Measurements from ENCODE around the gene CDC34.

Gene CDC34

DNA sequence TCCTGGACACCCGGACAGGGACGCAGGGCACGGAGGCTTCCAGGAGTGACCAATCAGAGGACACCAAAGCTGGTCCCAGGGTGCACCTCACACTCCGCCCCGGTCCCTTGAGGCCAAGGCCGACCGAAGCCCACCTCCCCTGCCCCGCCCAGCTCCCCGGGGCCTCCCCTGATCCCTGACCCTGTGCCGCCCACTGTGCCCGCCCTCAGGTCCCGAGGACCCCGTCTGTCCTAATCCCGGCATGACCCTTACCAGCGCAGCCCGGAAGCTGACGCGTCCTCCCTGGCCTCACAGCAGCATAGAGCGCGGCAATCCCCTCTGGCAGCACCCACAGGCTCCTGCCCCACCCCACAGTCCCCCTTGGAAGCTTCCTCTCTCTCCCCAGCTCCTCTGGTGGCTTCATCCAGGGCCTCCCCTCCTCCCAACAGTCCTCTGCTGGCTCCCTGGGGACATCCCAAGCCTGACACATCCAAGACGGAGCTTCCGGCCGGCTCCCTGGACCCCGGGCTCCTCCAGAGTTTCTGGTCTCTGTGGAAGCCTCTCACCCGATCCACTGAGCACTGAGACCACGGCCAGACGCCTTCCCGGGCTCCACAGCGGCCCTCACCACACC, 7.4 kb upstream of the CDC34 start:
- peak; percentile 55 for DNase-seq

DNA sequence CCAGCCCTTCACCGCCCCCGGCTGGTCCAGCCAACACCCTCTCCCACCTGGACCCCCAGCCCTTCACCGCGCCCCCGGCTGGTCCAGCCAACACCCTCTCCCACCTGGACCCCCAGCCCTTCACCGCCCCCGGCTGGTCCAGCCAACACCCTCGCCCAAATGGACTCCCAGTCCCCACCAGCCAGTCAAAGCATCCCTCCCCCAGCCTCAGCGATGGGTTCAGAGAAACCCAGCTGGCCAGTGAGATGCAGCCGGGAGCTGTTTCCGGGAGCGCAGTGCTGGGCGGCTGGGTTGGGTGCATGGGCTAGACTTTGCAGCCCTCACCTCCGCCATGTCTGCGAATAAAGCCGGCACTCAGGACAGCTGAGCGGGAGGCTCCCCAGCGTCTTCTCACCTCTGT, 6.5 kb upstream of the CDC34 start:
- DNase-seq, result no peak

DNA sequence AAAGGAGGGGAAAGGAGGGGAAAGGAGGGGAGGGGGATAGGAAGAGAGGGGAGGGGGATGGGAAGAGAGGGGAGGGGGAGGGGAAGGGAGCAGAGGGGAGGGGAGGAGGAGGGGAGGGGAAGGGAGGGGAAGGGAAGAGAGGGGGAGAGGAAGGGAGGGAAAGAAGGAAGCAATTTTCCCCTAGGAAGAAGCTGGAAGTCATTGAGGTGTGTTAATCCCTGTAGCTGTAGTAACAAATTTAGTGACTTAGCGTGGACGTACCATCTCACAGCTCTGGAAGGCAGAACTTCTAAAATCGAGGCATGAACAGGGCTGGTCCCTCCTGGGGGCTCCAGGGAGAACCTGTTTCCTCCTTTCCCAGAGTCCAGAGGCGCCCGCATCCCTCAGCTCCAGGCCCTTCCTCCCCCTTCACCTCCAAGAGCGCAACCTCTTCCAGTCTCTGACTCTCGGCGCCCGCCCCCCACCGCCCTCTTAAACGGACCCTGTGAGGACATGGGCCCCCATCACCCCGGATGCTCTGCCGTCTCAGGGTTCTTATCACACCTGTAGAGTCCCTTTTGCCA, 5.6 kb upstream of the CDC34 start:
- no peak for DNase-seq

DNA sequence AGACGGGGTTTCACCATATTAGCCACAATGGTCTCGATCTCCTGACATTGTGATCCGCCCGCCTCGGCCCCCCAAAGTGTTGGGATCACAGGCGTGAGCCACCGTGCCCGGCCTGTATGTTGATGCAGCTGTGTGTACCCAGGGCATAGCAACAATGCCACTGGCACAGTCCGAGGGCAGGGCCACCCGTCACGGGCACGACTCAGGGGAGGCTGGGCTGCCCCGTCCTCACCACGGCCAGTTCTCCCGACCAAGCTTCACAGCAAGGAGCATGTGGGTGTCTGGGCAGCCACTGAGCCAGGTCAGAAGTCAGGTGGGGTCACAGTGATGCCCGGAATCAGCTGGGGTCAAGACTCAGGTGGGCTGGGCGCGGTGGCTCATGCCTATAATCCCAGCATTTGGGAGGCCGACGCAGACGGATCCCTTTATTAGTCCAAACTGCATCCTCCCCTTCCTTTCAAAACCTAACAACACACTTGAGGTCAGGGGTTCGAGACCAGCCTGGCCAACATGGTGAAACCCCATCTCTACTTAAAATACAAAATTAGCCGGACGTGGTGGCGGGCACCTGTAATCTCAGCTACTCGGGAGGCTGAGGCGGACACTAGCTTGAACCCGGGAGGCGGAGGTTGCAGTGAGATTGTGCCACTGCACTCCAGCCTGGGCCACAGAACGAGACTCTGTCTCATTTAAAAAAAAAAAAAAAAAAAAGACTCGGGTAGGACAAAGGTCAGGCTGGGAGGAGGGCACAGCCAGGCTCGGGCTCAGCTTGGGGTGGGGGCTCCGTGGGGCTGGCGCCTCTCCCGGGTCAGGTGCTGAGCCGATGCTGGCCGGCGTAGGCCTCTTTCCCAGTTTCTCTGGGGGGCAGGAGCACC, 1.2 kb upstream of the CDC34 start:
- no peak for DNase-seq

DNA sequence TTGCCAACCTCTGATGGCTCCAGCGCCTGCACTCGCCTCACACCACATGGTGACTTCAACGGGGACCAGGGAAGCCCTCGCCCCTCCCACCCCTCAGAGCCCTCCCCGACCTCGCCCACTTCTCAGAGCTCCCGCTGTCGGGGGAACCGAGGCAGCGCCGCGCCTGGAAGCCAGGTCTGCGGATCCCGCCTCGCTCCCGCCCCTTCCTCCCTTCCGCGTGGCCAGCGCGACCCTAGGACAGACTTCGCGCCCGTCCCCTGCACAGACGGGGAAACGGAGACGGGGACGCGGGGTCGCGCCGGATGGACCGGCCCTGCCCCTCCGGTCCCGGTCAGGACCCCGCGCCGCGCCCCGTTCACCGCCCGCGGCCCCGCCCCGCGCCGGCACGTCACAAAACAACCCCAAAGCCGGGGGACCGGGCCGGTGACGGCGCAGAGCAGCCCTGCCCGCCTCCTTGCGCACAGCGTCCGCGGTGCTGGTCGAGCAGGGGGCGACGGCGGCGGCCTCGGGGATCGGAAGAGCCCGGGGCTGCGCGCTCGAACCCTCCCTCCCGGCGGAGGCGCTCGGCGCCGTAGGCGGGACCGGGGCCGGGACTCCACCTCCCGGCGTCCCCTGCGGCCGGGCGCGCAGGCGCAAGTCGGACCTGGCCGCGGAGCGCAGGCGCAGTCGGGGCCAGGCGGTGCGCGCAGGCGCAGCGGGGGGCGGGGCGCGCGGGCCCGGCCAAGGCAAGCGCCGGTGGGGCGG, 379 bp upstream of the CDC34 start:
- DNase-seq, result peak; percentile 89

DNA sequence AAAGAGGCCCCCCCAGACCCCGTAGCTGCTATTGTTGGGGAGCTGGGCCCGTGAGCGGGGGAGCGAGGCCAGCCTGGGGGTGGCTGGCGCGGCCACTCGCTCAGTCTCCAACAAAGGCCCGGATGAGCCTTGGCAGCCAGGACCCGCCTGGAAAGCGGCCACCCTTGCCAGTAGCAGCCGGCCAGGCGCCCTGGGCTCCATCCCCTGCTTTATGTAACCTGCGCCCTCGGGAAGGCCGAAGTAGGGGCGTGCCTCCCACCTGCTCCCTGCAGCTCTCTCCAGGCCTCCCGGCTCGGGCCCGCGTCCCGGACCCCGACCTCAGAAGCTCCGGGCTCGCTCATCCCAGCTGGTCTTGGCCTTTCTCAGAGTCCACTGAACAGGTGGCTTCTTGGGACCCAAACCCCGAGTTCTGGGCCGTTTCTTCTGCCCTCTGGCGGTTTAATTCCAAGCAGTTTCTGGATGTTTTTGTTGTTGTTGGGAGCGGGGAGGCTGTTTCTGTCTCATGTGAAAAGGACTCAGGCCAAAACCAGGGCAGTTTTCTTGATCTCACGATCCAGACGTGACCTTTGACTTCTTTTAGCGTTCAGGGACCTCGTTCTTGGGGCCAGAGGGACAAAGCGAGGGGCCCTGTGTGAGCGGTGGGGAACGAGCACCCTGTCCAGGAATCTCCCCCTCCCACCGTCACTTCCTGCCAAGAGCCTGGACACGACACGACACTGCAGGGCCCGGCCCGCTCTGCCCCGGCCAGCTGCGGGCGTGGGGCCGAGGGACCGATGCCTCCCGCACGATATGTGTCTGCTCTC, 1.2 kb downstream of the CDC34 start:
- peak; percentile 39 for DNase-seq

DNA sequence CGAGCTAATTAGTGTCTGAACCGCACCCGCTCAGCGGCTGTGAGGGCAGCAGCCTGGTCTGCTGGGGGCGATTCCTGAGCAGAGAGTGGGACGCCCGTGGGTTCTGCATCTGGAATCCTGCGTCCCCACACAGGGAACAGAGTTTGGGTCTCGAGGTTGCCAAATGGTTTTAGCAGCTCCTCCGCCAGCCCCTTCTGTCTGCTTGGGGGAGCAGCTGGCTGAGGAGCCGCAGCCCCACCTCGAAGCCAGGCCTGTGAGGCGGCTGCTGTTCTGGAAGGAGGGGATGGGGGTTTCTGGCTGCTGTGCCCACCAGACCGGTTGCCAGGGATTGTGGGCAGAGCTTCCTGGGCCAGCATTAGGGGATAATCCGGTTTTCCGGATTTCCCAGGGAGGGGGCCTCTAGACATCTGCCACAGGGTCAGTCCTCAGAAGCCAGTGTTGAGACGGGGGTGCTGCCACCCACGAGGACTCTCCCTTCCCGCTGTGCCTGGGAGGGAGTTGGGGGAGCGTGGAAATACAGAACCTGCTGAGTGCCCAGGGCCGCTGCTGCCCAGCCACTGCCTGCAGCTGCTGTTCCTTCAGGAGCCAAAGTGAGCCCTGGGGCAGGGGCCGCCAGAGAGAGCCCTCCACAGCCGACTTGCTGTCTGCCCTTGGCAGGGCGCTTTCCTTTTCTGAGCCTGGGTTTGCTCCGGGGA, 2.0 kb downstream of the CDC34 start:
- DNase-seq, result no peak

DNA sequence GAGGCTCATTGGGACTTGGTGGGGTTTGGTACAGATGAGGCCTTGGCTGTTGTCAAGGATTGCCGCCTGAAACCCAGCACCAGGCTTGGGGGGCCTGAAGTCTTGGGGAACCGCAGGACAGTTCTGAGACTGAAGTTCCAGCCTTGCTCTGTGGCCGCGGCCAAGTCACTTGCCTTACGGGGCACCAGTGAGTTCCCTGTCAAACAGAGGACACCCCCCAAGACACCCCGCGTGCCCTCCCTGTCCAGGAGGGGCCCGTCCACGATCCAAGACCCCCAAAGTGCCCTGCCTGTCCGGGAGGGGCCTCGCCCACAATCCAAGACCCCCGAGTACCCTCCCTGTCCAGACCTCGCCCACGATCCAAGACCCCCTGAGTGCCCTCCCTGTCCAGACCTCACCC, 2.5 kb downstream of the CDC34 start:
- no peak for DNase-seq

DNA sequence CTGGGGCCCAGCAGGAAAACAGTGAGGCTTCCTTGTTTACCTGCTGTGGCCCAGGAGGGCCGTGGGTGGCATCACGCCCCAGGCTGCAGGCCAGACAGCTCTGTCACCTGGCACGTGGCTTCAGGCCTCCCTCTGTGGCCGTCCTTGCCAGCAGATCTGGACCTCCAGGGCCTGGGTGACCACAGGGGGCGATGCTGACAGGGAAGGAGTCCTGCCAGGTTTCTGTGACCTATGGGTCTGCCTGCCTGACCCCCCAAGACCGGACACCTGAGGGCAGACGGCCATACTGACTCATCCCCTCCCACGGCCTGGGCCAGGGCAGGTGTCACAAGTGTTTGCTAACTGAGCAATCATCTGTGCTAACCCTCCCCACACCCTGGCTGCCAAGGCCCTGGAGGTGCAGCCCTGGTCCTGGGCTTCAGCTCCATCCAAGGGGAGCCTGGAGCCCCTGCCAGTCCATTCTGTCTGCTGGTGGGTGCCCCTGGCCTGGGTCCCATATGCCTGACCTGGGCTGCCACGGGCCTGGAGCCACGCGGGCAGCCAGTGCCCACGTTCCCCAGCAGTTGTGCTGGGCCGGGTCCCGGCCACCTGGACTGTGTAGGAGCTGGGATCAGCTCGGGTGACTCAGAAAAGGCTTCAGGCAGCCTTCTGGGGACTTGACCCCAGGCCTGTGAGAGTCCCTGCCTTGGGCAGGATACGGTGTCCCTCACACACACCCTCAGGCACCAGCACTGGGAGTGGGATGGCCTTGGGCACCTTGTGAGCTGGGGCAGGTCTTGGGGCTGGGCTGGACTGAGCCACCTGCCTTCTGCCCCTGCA, 3.7 kb downstream of the CDC34 start:
- no peak for DNase-seq

DNA sequence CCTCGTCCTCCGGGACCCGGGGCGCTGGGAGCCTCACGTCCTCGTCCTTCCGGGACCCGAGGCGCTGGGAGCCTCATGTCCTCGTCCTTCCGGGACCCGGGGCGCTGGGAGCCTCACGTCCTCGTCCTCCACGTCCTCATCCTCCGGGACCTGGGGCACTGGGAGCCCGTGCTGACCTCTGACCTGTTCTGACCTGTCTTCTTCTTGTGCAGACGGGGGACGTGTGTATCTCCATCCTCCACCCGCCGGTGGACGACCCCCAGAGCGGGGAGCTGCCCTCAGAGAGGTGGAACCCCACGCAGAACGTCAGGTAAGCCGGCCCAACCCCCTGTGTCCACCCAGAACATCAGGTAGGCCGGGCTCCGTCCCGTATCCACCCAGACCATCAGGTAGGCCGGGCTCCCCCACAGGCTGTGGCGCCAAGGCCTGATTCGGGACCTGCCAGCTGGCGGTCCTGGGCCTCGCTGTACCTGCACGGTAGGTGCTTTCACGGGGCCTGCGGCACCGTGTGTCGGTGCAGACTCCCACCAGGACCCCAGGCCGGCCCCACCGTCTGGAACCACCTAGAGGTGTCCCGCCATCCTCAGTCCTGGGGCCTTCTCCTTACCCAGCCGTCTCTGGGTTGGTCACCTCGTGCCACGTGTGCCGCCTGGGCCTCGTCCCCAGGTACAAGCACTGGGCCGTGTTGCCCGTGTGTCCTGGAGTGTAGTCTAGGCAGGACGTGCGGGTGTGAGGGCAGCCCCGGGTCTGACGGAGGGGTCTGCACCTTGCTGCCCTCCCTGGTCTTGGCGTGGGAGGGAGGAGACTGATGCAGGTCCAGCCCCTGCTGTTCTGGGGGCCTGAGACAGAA, 4.7 kb downstream of the CDC34 start:
- no peak for DNase-seq

DNA sequence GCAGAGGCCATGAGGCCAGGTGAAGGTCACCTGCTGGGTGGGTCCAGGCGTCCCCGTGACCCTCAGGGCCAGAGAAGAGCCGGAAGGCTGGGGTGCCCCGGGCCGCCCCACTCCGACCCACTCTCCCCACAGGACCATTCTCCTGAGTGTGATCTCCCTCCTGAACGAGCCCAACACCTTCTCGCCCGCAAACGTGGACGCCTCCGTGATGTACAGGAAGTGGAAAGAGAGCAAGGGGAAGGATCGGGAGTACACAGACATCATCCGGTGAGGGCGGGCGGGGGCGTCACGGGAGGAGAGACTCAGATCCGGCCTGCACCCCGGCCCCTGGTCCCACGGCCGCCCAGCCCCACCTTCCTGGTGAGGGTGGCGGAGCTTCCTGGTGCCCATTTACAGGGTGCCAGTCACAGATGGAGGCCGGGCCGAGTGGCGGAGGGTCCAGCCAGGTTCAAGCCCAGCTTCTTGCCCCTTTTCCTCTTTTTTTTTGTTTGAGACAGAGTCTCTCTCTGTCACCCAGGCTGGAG, 5.4 kb downstream of the CDC34 start:
- DNase-seq, result no peak

DNA sequence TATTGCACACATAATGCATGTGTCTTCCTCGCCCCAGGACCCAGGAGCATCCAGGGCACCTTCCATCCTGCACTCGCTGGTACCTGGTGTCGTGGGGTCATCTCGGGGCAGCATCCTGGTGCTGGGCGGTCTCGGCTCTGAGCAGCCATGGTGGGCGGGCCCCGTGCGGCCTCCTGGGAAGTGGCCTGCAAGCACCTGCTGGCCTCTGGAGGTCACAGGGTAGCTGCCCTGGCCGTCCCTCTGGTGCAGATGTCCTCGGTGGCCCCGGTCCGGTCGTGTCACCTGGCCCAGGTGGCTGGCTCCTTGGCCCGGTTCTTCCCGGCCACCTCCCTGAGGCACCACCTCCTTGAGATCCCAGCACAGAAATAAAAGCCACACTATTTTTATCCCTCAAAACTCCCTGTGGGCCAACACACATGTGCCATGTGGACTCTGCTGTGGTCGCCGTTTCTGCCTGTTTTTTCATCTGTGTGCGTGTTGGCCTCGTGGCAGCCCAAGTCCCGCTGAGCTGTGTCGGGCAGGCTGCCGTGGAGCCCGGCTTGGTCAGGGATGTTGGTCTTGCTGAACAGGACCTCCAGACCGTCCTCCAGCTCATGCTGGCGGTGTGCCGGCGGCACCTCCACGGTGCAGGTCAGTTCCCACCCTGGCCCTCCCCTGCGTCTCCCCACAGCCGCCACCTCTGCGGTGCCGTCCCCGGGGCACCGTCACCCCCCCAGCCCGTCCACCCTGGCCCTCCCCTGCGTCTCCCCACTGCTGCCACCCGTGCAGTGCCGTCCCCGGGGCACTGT, 7.3 kb downstream of the CDC34 start:
- no peak for DNase-seq

DNA sequence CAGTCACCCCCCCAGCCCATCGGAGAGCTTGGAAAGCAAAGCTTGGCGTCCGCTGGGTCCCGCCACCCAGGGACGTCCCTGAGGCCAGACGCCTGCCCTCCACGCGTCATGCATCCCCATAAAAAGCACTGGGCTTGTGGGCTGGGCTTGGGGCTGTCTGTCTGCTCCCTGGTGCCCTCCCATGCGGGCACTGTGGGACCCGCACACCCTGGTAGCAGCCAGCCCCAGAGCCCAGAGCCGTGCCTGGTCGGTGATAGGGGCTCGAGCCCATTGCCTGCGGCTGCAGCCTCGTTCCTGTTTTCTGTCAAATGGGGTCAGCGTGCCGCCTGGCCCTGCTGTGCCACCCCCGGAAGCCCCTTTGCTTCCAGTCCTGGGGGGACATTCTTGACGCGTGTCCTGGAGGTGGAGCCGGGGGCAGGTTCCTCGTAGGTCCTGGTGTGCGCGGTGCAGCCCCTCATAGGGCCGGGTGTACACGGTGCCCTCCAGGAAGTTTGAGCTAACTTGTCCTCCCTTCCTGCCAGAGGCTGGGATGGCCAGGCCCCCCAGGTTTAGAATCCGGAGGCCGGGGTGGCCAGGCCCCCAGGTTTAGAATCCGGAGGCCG, 8.0 kb downstream of the CDC34 start:
- no peak for DNase-seq

DNA sequence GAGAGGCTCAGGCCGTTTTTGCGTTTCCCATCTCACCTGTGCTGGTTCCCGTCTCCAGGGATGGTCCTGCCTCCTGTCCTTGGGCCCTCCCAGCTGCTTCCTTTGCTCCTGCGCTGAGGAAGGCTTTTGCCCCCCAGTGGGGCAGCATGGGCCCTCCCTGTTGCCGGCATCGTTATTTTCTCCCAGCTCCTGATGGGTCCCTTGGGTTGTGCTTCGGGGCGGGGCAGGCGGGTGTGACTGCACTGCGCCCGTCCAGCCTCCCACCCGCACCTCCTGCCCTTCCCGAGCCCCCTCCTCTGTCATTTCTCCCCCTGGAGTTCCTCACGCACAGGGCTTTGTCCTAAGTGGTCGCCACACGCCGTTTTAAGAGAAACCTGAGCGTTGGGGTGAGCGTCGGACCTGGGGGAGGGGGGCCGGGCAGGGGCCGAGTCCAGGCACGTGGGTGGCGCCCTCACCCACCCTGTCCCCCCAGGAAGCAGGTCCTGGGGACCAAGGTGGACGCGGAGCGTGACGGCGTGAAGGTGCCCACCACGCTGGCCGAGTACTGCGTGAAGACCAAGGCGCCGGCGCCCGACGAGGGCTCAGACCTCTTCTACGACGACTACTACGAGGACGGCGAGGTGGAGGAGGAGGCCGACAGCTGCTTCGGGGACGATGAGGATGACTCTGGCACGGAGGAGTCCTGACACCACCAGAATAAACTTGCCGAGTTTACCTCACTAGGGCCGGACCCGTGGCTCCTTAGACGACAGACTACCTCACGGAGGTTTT, 9.5 kb downstream of the CDC34 start:
- DNase-seq, result no peak

DNA sequence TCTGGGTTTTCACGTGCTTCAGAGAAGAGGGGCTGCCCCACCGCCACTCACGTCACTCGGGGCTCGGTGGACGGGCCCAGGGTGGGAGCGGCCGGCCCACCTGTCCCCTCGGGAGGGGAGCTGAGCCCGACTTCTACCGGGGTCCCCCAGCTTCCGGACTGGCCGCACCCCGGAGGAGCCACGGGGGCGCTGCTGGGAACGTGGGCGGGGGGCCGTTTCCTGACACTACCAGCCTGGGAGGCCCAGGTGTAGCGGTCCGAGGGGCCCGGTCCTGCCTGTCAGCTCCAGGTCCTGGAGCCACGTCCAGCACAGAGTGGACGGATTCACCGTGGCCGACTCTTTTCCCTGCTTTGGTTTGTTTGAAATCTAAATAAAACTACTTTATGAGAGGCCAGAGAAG, 10.1 kb downstream of the CDC34 start:
- no peak for DNase-seq

DNA sequence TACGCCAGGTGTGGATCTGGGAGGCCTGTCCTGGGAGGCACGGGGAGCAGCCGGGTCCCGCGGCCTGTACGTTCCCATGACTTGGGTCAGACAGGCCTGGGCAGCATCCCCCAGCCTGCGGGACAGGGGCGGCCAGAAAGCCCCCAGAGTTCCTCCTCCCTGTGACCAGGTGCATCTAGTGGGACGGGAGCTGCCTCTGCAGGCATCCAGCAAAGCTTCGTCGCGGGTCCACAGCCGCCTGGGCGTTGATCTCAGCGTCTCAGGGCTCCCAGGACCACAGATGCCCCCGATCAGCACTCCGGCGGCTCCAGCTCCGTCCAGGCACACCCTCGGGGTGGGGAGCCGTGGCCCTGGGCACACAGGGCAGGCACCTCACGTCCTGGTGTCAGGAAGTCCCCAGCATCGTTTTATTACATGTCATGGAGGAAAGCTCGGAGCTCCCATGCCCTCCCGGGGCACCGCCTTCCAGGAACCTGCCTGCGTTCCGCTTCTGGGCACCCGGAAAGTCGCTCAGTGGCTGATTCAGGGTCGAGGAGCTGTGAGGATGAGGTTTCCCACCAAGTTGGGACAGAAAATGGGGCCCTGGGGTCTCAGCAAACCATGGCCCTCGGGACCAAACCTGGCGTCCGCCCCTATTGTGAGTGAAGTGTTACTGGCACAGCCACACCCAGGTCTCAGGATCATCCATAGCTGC, 10.8 kb downstream of the CDC34 start:
- no peak for DNase-seq
